WTC11 (cell line): ENCODE data around the gene CASKIN1.

Experiments used
- ATF2 ChIP-seq: sonication (generic); formaldehyde crosslinking; IDR thresholded peaks from 2 replicates; pipeline ENCODE4 v1.8.1; 2022; ENCODE audit warnings: low read depth, missing genetic modification reagents, borderline replicate concordance
- CTCF ChIP-seq: fragments of 200-600 bp; IDR thresholded peaks from 2 replicates; pipeline ENCODE4 v1.8.0; 2022; ENCODE audit warnings: antibody characterized with exemption
- FOXP4 ChIP-seq: sonication (generic); formaldehyde crosslinking; IDR thresholded peaks from 2 replicates; pipeline ENCODE4 v1.8.0; 2022; ENCODE audit warnings: mild to moderate bottlenecking, missing genetic modification reagents
- KAT7 ChIP-seq: sonication (generic); formaldehyde crosslinking; IDR thresholded peaks from 2 replicates; pipeline ENCODE4 v1.8.1; 2023; ENCODE audit warnings: missing genetic modification reagents, mild to moderate bottlenecking, borderline replicate concordance
- SP1 ChIP-seq: sonication (generic); formaldehyde crosslinking; conservative IDR thresholded peaks from 2 replicates; pipeline ENCODE4 v1.8.1; 2022; ENCODE audit warnings: missing genetic modification reagents
- TCF7 ChIP-seq: sonication (generic); formaldehyde crosslinking; IDR thresholded peaks from 2 replicates; pipeline ENCODE4 v1.8.0; 2022; ENCODE audit warnings: mild to moderate bottlenecking, low read depth, missing genetic modification reagents, moderate library complexity
- USF2 ChIP-seq: sonication (generic); formaldehyde crosslinking; IDR thresholded peaks from 2 replicates; pipeline ENCODE4 v1.8.1; 2023; ENCODE audit warnings: mild to moderate bottlenecking, missing genetic modification reagents, moderate library complexity
- ZNF317 ChIP-seq: sonication (generic); formaldehyde crosslinking; IDR thresholded peaks from 2 replicates; pipeline ENCODE4 v1.8.1; 2023; ENCODE audit warnings: low read depth, mild to moderate bottlenecking, moderate library complexity, missing genetic modification reagents, borderline replicate concordance

GRCh38 chr16:2147378-2147777, 49.0 kb downstream of the CASKIN1 start:
- TF ChIP-seq CTCF, result no peak
- TF ChIP-seq USF2 (CRISPR knock-in tag), result no peak
- no peak for TF ChIP-seq FOXP4 (CRISPR knock-in tag)
- TF ChIP-seq KAT7, result no peak
- TF ChIP-seq ZNF317 (CRISPR knock-in tag), result no peak
- no peak for TF ChIP-seq SP1
- no peak for TF ChIP-seq TCF7
- no peak; the same call in 1 of the 2 replicates for TF ChIP-seq ATF2
